Breast epithelium (tissue), 4 donors: ENCODE measurements around the gene TRIO. TPM values are rescaled to one million over a fixed set of nuclear protein-coding genes. Genes with fewer than 3 reads are reported as not detected.

Experiments used
- DNase-seq, 2 donors: peaks; one replicate each; pipeline ENCODE4 v3.0.0-alpha.2; 2019; ENCODE audit warnings: low spot score in 2 of 2
- H3K27ac ChIP-seq, 2 donors: fragments of 200-600 bp; sonication (generic) in 1 of 2; one replicate each; pipeline ENCODE4 v1.5.1; 2016 to 2019; ENCODE audit warnings: mild to moderate bottlenecking in 1 of 2
- H3K27me3 ChIP-seq, 2 donors: fragments of 200-600 bp; sonication (generic) in 1 of 2; one replicate each; pipeline versions ENCODE4 v1.5.1 to v1.6.0; 2017 to 2019; ENCODE audit warnings: control low read depth in 1 of 2, mild to moderate bottlenecking in 1 of 2
- H3K36me3 ChIP-seq: fragments of 200-600 bp; one replicate; pipeline ENCODE4 v1.5.1; 2019
- H3K4me1 ChIP-seq, 2 donors: fragments of 200-600 bp; sonication (generic); one replicate each; pipeline ENCODE4 v1.5.1; 2016 to 2019; ENCODE audit warnings: control low read depth in 1 of 2
- H3K4me3 ChIP-seq, 3 donors: fragments of 200-600 bp; sonication (generic); 1 replicate in 2 of 3; 2 replicates in 1 of 3; pipeline ENCODE4 v1.5.1; 2016 to 2019; ENCODE audit warnings: mild to moderate bottlenecking in 3 of 3, moderate library complexity in 2 of 3
- H3K9me3 ChIP-seq, 2 donors: fragments of 200-600 bp; sonication (generic) in 1 of 2; one replicate each; pipeline ENCODE4 v1.5.1; 2016 to 2019; ENCODE audit warnings: control low read depth in 1 of 2
- CTCF ChIP-seq, 3 donors: fragments of 450-650 bp; IDR thresholded peaks; one replicate each; pipeline ENCODE4 v1.5.1; 2016 to 2017; ENCODE audit warnings: antibody characterized with exemption in 3 of 3, mild to moderate bottlenecking in 3 of 3, moderate library complexity in 3 of 3
- POLR2A ChIP-seq: fragments of 450-650 bp; IDR thresholded peaks from one replicate; pipeline ENCODE4 v1.6.1; 2016; ENCODE audit warnings: antibody characterized with exemption, mild to moderate bottlenecking, moderate library complexity
- POLR2AphosphoS5 ChIP-seq, 3 donors: sonication (generic); formaldehyde crosslinking; IDR thresholded peaks; one replicate each; pipeline ENCODE4 v1.6.1; 2017; ENCODE audit warnings: antibody characterized with exemption in 3 of 3
- intact Hi-C: fragments of 100-400 bp; cut with DNase I; formaldehyde crosslinking; loops from one replicate; pipeline ENCODE4 v1.15.1; 2023; ENCODE audit warnings: low total_unique reads
- total RNA-seq, 3 donors: library from RNA; depleted of rRNA; stranded (reverse); fragments of >200 nt; gene quantifications; one replicate each; pipeline ENCODE4 v1.1.0, GENCODE V29; 2016

Gene TRIO
- total RNA-seq, 3 donors from 2014 or later, result 191 to 209 (median 193) TPM

GRCh38 chr5:14147210-14147609 lies 4.1 kb downstream of the TRIO start:
- TF ChIP-seq CTCF (IDR thresholded peaks at IDR 0.05) (no peak), POLR2A (no peak)
- intact Hi-C loops, result no loop called here
- no peaks in the 10 kb centered on the region for H3K9me3 ChIP-seq
- H3K36me3 ChIP-seq, result no peaks in the 10 kb centered on the region
- DNase-seq, result no peak
- peak overlapping the region in 1 of 3 donors; percentile 7 for H3K4me3 ChIP-seq
- H3K27ac ChIP-seq, result peak overlapping the region; percentile 13 to 93
- H3K4me1 ChIP-seq, result peaks cover 10 to 23% of the 10 kb centered on the region in 2 donors
- no peaks in the 10 kb centered on the region for H3K27me3 ChIP-seq

GRCh38 chr5:14148483-14148882 lies 5.3 kb downstream of the TRIO start:
- no peak overlapping the region for H3K4me3 ChIP-seq
- intact Hi-C loops, result no loop called here
- no peak overlapping the region for H3K27ac ChIP-seq

GRCh38 chr5:14148890-14149671 lies 5.9 kb downstream of the TRIO start:
- intact Hi-C loops, result no loop called here
- no peak overlapping the region for H3K4me3 ChIP-seq
- no peak overlapping the region for H3K27ac ChIP-seq

More at GRCh38 chr5:14148483-14148882, 5.3 kb downstream of the TRIO start:
- H3K36me3 ChIP-seq, result no peaks in the 10 kb centered on the region
- TF ChIP-seq POLR2A (no peak), POLR2AphosphoS5 (IDR thresholded peaks at IDR 0.05) (no peak), CTCF (IDR thresholded peaks at IDR 0.05) (no peak)
- no peaks in the 10 kb centered on the region for H3K9me3 ChIP-seq
- H3K4me1 ChIP-seq, result peaks cover 10 to 26% of the 10 kb centered on the region in 2 donors
- no peaks in the 10 kb centered on the region for H3K27me3 ChIP-seq
- DNase-seq, result no peak

GRCh38 chr5:14149672-14150274 lies 6.6 kb downstream of the TRIO start:
- intact Hi-C loops, result loop anchor here (5.0 kb wide), 1 partner anchor 838 kb away; no protein-coding TSS in a partner anchor
- Histone ChIP-seq H3K27ac (no peak overlapping the region), H3K4me1 (peaks cover 10 to 39% of the 10 kb centered on the region in 2 donors)

More at GRCh38 chr5:14148890-14149671, 5.9 kb downstream of the TRIO start:
- peaks cover 10 to 32% of the 10 kb centered on the region in 2 donors for H3K4me1 ChIP-seq
- H3K36me3 ChIP-seq, result no peaks in the 10 kb centered on the region
- no peaks in the 10 kb centered on the region for H3K9me3 ChIP-seq
- no peak for DNase-seq
- TF ChIP-seq POLR2A (no peak), POLR2AphosphoS5 (IDR thresholded peaks at IDR 0.05) (no peak), CTCF (IDR thresholded peaks at IDR 0.05) (no peak)
- no peaks in the 10 kb centered on the region for H3K27me3 ChIP-seq

More at GRCh38 chr5:14149672-14150274, 6.6 kb downstream of the TRIO start:
- TF ChIP-seq CTCF (IDR thresholded peaks at IDR 0.05), result no peak
- no peak for TF ChIP-seq POLR2A
- no peak for TF ChIP-seq POLR2AphosphoS5 (IDR thresholded peaks at IDR 0.05)
- Histone ChIP-seq H3K4me3 (no peak overlapping the region), H3K36me3 (no peaks in the 10 kb centered on the region), H3K9me3 (no peaks in the 10 kb centered on the region), H3K27me3 (no peaks in the 10 kb centered on the region)
- no peak for DNase-seq
